GM21529 (cell line): Measurements from ENCODE around the gene TYW3.

Source experiments
- ATAC-seq: cut with Tn5 transposase; IDR thresholded peaks from one replicate; pipeline ENCODE4 v1.9.1; 2021; ENCODE audit not compliant: unreplicated experiment

TYW3 gene

GRCh38 chr1:74785944-74786343, 53.0 kb downstream of the TYW3 start:
- no peak for ATAC-seq

- no peak for ATAC-seq
Measured at GRCh38 chr1:74790453-74790852, 57.5 kb downstream of the TYW3 start.

- ATAC-seq, result no peak
Measured at GRCh38 chr1:74791491-74791890, 58.5 kb downstream of the TYW3 start.

- ATAC-seq, result no peak
Measured at GRCh38 chr1:74799119-74799657, 66.2 kb downstream of the TYW3 start.

GRCh38 chr1:74811436-74812179, 78.7 kb downstream of the TYW3 start:
- peak; percentile 74 for ATAC-seq

- peak; percentile 94 for ATAC-seq
Measured at GRCh38 chr1:74812180-74812541, 79.2 kb downstream of the TYW3 start.
